B cell (primary cell): ENCODE results near the gene DUSP16. TPM values are rescaled to one million over a fixed set of nuclear protein-coding genes. Genes with fewer than 3 reads are reported as not detected.

Experiments
- ATAC-seq: fragments of 200-7000 bp; cut with Tn5 transposase; one replicate; pipeline ENCODE4 v1.10.0; 2021; ENCODE audit warnings: low read depth, mild to moderate bottlenecking, moderate number of reproducible peaks, moderate library complexity
- CTCF ChIA-PET: fragments of 350-600 bp; sonication (Branson Sonifier 250); formaldehyde crosslinking; loops from one replicate; lab custom pipeline; 2021; ENCODE audit warnings: antibody characterized with exemption, inconsistent platforms; lab: Charles Lee
- POLR2A ChIA-PET: fragments of 350-600 bp; sonication (Branson Sonifier 250); formaldehyde crosslinking; loops from one replicate; lab custom pipeline; 2021; ENCODE audit warnings: antibody characterized with exemption; lab: Charles Lee
- DNase-seq: peaks from one replicate; pipeline ENCODE4 v3.0.0; 2013
- H2AFZ ChIP-seq: 2 replicates; pipeline ENCODE4 v1.6.1; 2012; ENCODE audit warnings: mild to moderate bottlenecking, low read depth, low read length; ENCODE audit not compliant: insufficient read depth, poor library complexity, severe bottlenecking
- H3K27ac ChIP-seq, 2 donors: 1 replicate in 1 of 2; 2 replicates in 1 of 2; pipeline ENCODE4 v1.5.1; 2012 to 2013; ENCODE audit warnings: low read length in 2 of 2, mild to moderate bottlenecking in 2 of 2, moderate library complexity in 1 of 2
- H3K27me3 ChIP-seq, 4 experiments: fragments of 200-600 bp in 1 of 4; sonication (generic) in 1 of 4; replicated peaks in 1 of 4; 1 replicate in 2 of 4; 2 replicates in 2 of 4; pipeline versions ENCODE4 v1.6.1 to v1.7.0; 2013 to 2016; ENCODE audit warnings: low read length in 3 of 4, mild to moderate bottlenecking in 2 of 4, mixed read lengths in 1 of 4, moderate library complexity in 1 of 4; ENCODE audit not compliant: insufficient read depth in 4 of 4, control insufficient read depth in 3 of 4; ENCODE audit errors: control extremely low read depth in 1 of 4
- H3K36me3 ChIP-seq, 2 experiments: replicated peaks in 1 of 2; 1 replicate in 1 of 2; 2 replicates in 1 of 2; pipeline versions ENCODE4 v1.6.1 to v1.7.1; 2013; ENCODE audit warnings: low read length in 1 of 2; ENCODE audit not compliant: insufficient read depth in 2 of 2, control insufficient read depth in 1 of 2; ENCODE audit errors: control extremely low read depth in 1 of 2, extremely low read depth in 1 of 2
- H3K4me1 ChIP-seq, 2 donors: fragments of 200-600 bp in 1 of 2; sonication (generic) in 1 of 2; 1 replicate in 1 of 2; 2 replicates in 1 of 2; pipeline versions ENCODE4 v1.5.1 to v1.6.1; 2013 to 2017; ENCODE audit warnings: low read length in 2 of 2; ENCODE audit not compliant: control insufficient read depth in 2 of 2, insufficient read depth in 2 of 2
- H3K4me2 ChIP-seq: replicated peaks from 2 replicates; pipeline ENCODE3; 2012; ENCODE audit warnings: mild to moderate bottlenecking, low read depth, low read length; ENCODE audit not compliant: poor library complexity, severe bottlenecking
- H3K4me3 ChIP-seq, 5 experiments: fragments of 200-600 bp in 1 of 5; sonication (generic) in 1 of 5; 1 replicate in 3 of 5; 2 replicates in 2 of 5; pipeline versions ENCODE4 v1.5.1 to v1.7.0; 2011 to 2016; ENCODE audit warnings: low read length in 4 of 5, mild to moderate bottlenecking in 4 of 5, low read depth in 2 of 5, control low read depth in 1 of 5, moderate library complexity in 1 of 5; ENCODE audit not compliant: insufficient read depth in 1 of 5; ENCODE audit errors: control extremely low read depth in 1 of 5, extremely low read depth in 1 of 5
- H3K79me2 ChIP-seq: fragments of 200-600 bp; sonication (generic); one replicate; pipeline ENCODE4 v1.6.0; 2016; ENCODE audit warnings: low read length; ENCODE audit not compliant: control insufficient read depth, insufficient read depth
- H3K9ac ChIP-seq: fragments of 200-600 bp; sonication (generic); 2 replicates; pipeline ENCODE4 v1.6.1; 2017; ENCODE audit warnings: mild to moderate bottlenecking, low read length, moderate library complexity
- H3K9me3 ChIP-seq, 3 donors: one replicate each; pipeline versions ENCODE4 v1.6.1 to v1.7.1; 2013; ENCODE audit warnings: low read length in 2 of 3; ENCODE audit not compliant: control insufficient read depth in 2 of 3, insufficient read depth in 1 of 3; ENCODE audit errors: control extremely low read depth in 1 of 3
- H4K20me1 ChIP-seq: 2 replicates; pipeline ENCODE4 v1.6.0; 2012; ENCODE audit warnings: mild to moderate bottlenecking, low read length; ENCODE audit not compliant: insufficient read depth, control insufficient read depth, poor library complexity, severe bottlenecking
- H3K27ac Mint-ChIP-seq: one replicate; pipeline ENCODE4 v1.8.0; 2021; ENCODE audit warnings: mixed read lengths
- H3K27me3 Mint-ChIP-seq: one replicate; pipeline ENCODE4 v1.8.0; 2021; ENCODE audit warnings: mixed read lengths
- H3K4me1 Mint-ChIP-seq: one replicate; pipeline ENCODE4 v1.8.0; 2021; ENCODE audit warnings: mixed read lengths
- H3K4me3 Mint-ChIP-seq: one replicate; pipeline ENCODE4 v1.8.0; 2021; ENCODE audit warnings: mixed read lengths
- H3K9me3 Mint-ChIP-seq: one replicate; pipeline ENCODE4 v1.8.0; 2022; ENCODE audit warnings: mixed read lengths; ENCODE audit not compliant: insufficient read depth
- CTCF ChIP-seq: fragments of 200-600 bp; IDR thresholded peaks from one replicate; pipeline ENCODE4 v1.8.0; 2022; ENCODE audit warnings: antibody characterized with exemption, mild to moderate bottlenecking
- EZH2 ChIP-seq: IDR thresholded peaks from 2 replicates; pipeline ENCODE4 v1.6.1; 2012; ENCODE audit warnings: borderline replicate concordance, low read depth, mild to moderate bottlenecking, moderate library complexity, low read length; ENCODE audit not compliant: insufficient read depth, poor library complexity, severe bottlenecking
- WGBS: methylation state at CpG from one replicate; pipeline ENCODE4 v1.1.5; 2013; ENCODE audit warnings: missing lambda C conversion rate; ENCODE audit not compliant: insufficient coverage; 5-methylcytosine and 5-hydroxymethylcytosine counted together
- intact Hi-C: fragments of 100-400 bp; cut with micrococcal nuclease; formaldehyde crosslinking; loops from one replicate; pipeline ENCODE4 v1.10.0; 2022
- polyA plus RNA-seq: library from polyadenylated mRNA; depleted of rRNA; stranded (reverse); fragments of >200 nt; gene quantifications from 2 replicates; pipeline ENCODE4 v1.2.3, GENCODE V29; 2012
- total RNA-seq, 2 donors: library from RNA; stranded (reverse); fragments of 120-200 nt in 1 of 2; gene quantifications; 1 replicate in 1 of 2; 2 replicates in 1 of 2; pipeline versions ENCODE4 v1.2.3 to v1.2.4, GENCODE V29; 2013 to 2022

The DUSP16 gene
- total and polyA plus RNA-seq, 2 donors (not counting 1 experiment from before 2014, with no cell fraction given): 0.37 to 5.6 TPM

- peaks cover 16 to 24% of the 10 kb centered on the region in 2 donors for H3K4me1 ChIP-seq
- ATAC-seq: no peak
- peak overlapping the region; percentile 45 to 100 (median 89) for H3K4me3 ChIP-seq
Observed at GRCh38 chr12:12612358-12612757, 49.7 kb upstream of the DUSP16 start.

More at GRCh38 chr12:12612358-12612757, 49.7 kb upstream of the DUSP16 start:
- Histone ChIP-seq H3K36me3 (no peaks in the 10 kb centered on the region), H3K79me2 (peaks cover 46% of the 10 kb centered on the region), H3K27ac (peak overlapping the region; percentile 92 to 95), H3K9ac (peak overlapping the region; percentile 99), H2AFZ (peak overlapping the region; percentile 100), H4K20me1 (no peaks in the 10 kb centered on the region), H3K27me3 (no peaks in the 10 kb centered on the region), H3K4me2 (peak overlapping the region; percentile 97), H3K9me3 (no peaks in the 10 kb centered on the region)
- Mint-ChIP-seq H3K4me1 (peaks cover 31% of the 10 kb centered on the region), H3K27ac (peak overlapping the region; percentile 98), H3K27me3 (no peaks in the 10 kb centered on the region), H3K9me3 (no peaks in the 10 kb centered on the region), H3K4me3 (peak overlapping the region; percentile 97)
- no peak for DNase-seq
- ChIA-PET POLR2A (interaction anchor here (1.2 kb wide), 1 partner anchor 112 kb away, joined by 3 read pairs; no protein-coding TSS in a partner anchor), CTCF (interaction anchor here (1.6 kb wide), 1 partner anchor 49 kb away, joined by 4 read pairs; no protein-coding TSS in a partner anchor)
- under 1% methylated on average over 7 of the region's 7 CpGs for WGBS
- no peak for TF ChIP-seq CTCF
- TF ChIP-seq EZH2: no peak
- intact Hi-C loops: loop anchor here (5.0 kb wide), 1 partner anchor 45 kb away; no protein-coding TSS in a partner anchor
